IMR-90 (cell line): ENCODE results near the gene COL15A1. TPM values are rescaled to one million over a fixed set of nuclear protein-coding genes. Genes with fewer than 3 reads are reported as not detected.

Experiments used
- ATAC-seq: fragments of 200-7000 bp; cut with Tn5 transposase; 2 replicates; pipeline ENCODE4 v1.9.1; 2020; ENCODE audit warnings: low read depth, mild to moderate bottlenecking, moderate library complexity
- BruUV-seq: library from RNA; stranded (reverse); fragments of 400-500 nt; replicated peaks from 2 replicates; lab custom pipeline; 2021; lab: Mats Ljungman, UMichigan
- CTCF ChIA-PET: fragments of 300-600 bp; formaldehyde crosslinking; extraction: SDS; loops from one replicate; lab custom pipeline; 2021; ENCODE audit warnings: antibody characterized with exemption; lab: Yijun Ruan, JAX
- POLR2A ChIA-PET: fragments of 300-600 bp; sonication (Branson Sonifier 250); formaldehyde crosslinking; loops from one replicate; lab custom pipeline; 2022; ENCODE audit warnings: antibody characterized with exemption; ENCODE audit not compliant: unreplicated experiment; lab: Charles Lee
- DNase-seq: peaks from one replicate; pipeline ENCODE4 v3.0.0; 2013
- H2AFZ ChIP-seq: replicated peaks from 2 replicates; pipeline ENCODE3; 2013; ENCODE audit warnings: low read length, mild to moderate bottlenecking; ENCODE audit not compliant: poor library complexity
- H2AK5ac ChIP-seq: 2 replicates; pipeline ENCODE4 v1.6.1; 2013; ENCODE audit warnings: low read depth, low read length, inconsistent platforms
- H2AK9ac ChIP-seq: replicated peaks from 2 replicates; pipeline ENCODE3; 2013; ENCODE audit warnings: mild to moderate bottlenecking, low read depth, low read length, moderate library complexity; ENCODE audit not compliant: poor library complexity
- H2BK120ac ChIP-seq: 2 replicates; pipeline ENCODE4 v1.6.1; 2013; ENCODE audit warnings: low read depth, low read length, inconsistent platforms
- H2BK15ac ChIP-seq: 3 replicates; pipeline ENCODE4 v1.6.1; 2013; ENCODE audit warnings: low read depth, low read length, inconsistent platforms
- H2BK20ac ChIP-seq: 2 replicates; pipeline ENCODE4 v1.6.1; 2013; ENCODE audit warnings: low read depth, mild to moderate bottlenecking, inconsistent platforms, low read length, moderate library complexity
- H2BK5ac ChIP-seq: 2 replicates; pipeline ENCODE4 v1.6.1; 2013; ENCODE audit warnings: mild to moderate bottlenecking, low read depth, low read length, inconsistent platforms; ENCODE audit not compliant: poor library complexity, severe bottlenecking
- H3K14ac ChIP-seq: replicated peaks from 2 replicates; pipeline ENCODE4 v1.6.1; 2013; ENCODE audit warnings: low read depth, low read length, inconsistent platforms
- H3K18ac ChIP-seq: 2 replicates; pipeline ENCODE4 v1.6.1; 2013; ENCODE audit warnings: low read depth, low read length, control low read depth
- H3K23ac ChIP-seq: 2 replicates; pipeline ENCODE4 v1.6.1; 2013; ENCODE audit warnings: low read depth, low read length, inconsistent platforms
- H3K27ac ChIP-seq: 2 replicates; pipeline ENCODE4 v1.5.1; 2013; ENCODE audit warnings: mild to moderate bottlenecking, control low read depth, low read length; ENCODE audit not compliant: insufficient read depth
- H3K27me3 ChIP-seq: 2 replicates; pipeline ENCODE4 v1.6.1; 2013; ENCODE audit warnings: low read length; ENCODE audit not compliant: control insufficient read depth, insufficient read depth
- H3K36me3 ChIP-seq: 2 replicates; pipeline ENCODE4 v1.6.1; 2013; ENCODE audit warnings: low read length, mixed read lengths; ENCODE audit not compliant: control insufficient read depth, insufficient read depth
- H3K4ac ChIP-seq: 2 replicates; pipeline ENCODE4 v1.6.1; 2013; ENCODE audit warnings: low read depth, low read length, inconsistent platforms
- H3K4me1 ChIP-seq: 2 replicates; pipeline ENCODE4 v1.6.1; 2013; ENCODE audit warnings: low read length, mixed read lengths; ENCODE audit not compliant: control insufficient read depth, insufficient read depth
- H3K4me2 ChIP-seq: 2 replicates; pipeline ENCODE4 v1.6.1; 2013; ENCODE audit warnings: low read depth, mild to moderate bottlenecking, control low read depth, low read length, moderate library complexity
- H3K4me3 ChIP-seq: 2 replicates; pipeline ENCODE4 v1.5.1; 2013; ENCODE audit warnings: low read depth, mild to moderate bottlenecking, control low read depth, low read length, moderate library complexity; ENCODE audit not compliant: insufficient read depth
- H3K56ac ChIP-seq: 2 replicates; pipeline ENCODE4 v1.6.1; 2013; ENCODE audit warnings: low read length, inconsistent platforms; ENCODE audit not compliant: insufficient read depth; ENCODE audit errors: extremely low read depth
- H3K79me1 ChIP-seq, 2 experiments: 2 replicates each; pipeline ENCODE4 v1.6.1; 2013; ENCODE audit warnings: low read length in 2 of 2, inconsistent platforms in 1 of 2, low read depth in 1 of 2
- H3K9ac ChIP-seq: 2 replicates; pipeline ENCODE4 v1.6.1; 2013; ENCODE audit warnings: low read depth, low read length, control low read depth
- H3K9me1 ChIP-seq: 2 replicates; pipeline ENCODE4 v1.6.1; 2013; ENCODE audit warnings: low read length, inconsistent platforms; ENCODE audit not compliant: insufficient read depth
- H3K9me3 ChIP-seq: 2 replicates; pipeline ENCODE4 v1.6.1; 2013; ENCODE audit warnings: low read length; ENCODE audit not compliant: control insufficient read depth, insufficient read depth
- H4K20me1 ChIP-seq: 2 replicates; pipeline ENCODE4 v1.6.1; 2013; ENCODE audit warnings: low read length, inconsistent platforms; ENCODE audit not compliant: insufficient read depth
- H4K5ac ChIP-seq: 2 replicates; pipeline ENCODE4 v1.6.1; 2013; ENCODE audit warnings: mild to moderate bottlenecking, low read depth, low read length, control low read depth
- H4K8ac ChIP-seq, 2 experiments: 2 replicates each; pipeline ENCODE4 v1.6.1; 2013; ENCODE audit warnings: low read depth in 2 of 2, low read length in 2 of 2, control low read depth in 1 of 2, inconsistent platforms in 1 of 2
- H4K91ac ChIP-seq: 2 replicates; pipeline ENCODE4 v1.6.1; 2013; ENCODE audit warnings: low read depth, low read length, inconsistent platforms; ENCODE audit not compliant: insufficient read depth
- BHLHE40 ChIP-seq: fragments of 150-350 bp; IDR thresholded peaks from 2 replicates; pipeline ENCODE4 v1.6.1; 2016; ENCODE audit warnings: mild to moderate bottlenecking, low read depth, low read length
- CEBPB ChIP-seq: IDR thresholded peaks from 2 replicates; pipeline ENCODE4 v1.6.1; 2012; ENCODE audit warnings: low read depth, low read length, improper control_type of control experiment
- CHD1 ChIP-seq: IDR thresholded peaks from 2 replicates; pipeline ENCODE4 v1.6.1; 2012; ENCODE audit warnings: low read depth, low read length, improper control_type of control experiment
- FOS ChIP-seq: fragments of 150-350 bp; IDR thresholded peaks from 2 replicates; pipeline ENCODE4 v1.6.1; 2016; ENCODE audit warnings: low read depth, low read length
- NFE2L2 ChIP-seq: fragments of 150-350 bp; IDR thresholded peaks from 2 replicates; pipeline ENCODE4 v1.6.1; 2016; ENCODE audit warnings: low read depth, mild to moderate bottlenecking, low read length
- RAD21 ChIP-seq: IDR thresholded peaks from 2 replicates; pipeline ENCODE4 v1.6.1; 2012; ENCODE audit warnings: low read length, improper control_type of control experiment
- RCOR1 ChIP-seq: IDR thresholded peaks from 2 replicates; pipeline ENCODE4 v1.6.1; 2012; ENCODE audit warnings: mild to moderate bottlenecking, low read length, improper control_type of control experiment; ENCODE audit not compliant: insufficient replicate concordance
- SMC3 ChIP-seq: fragments of 150-350 bp; IDR thresholded peaks from 2 replicates; pipeline ENCODE4 v1.6.1; 2016; ENCODE audit warnings: low read depth, mild to moderate bottlenecking, antibody characterized with exemption, low read length, moderate library complexity
- USF2 ChIP-seq: fragments of 150-350 bp; IDR thresholded peaks from 2 replicates; pipeline ENCODE4 v1.6.1; 2017; ENCODE audit warnings: mild to moderate bottlenecking, antibody characterized with exemption, low read length, low read depth
- WGBS, 2 experiments: methylation state at CpG; one replicate each; pipeline versions ENCODE4 v1.1.5 to v1.1.7; 2013; ENCODE audit warnings: missing lambda C conversion rate in 2 of 2; ENCODE audit not compliant: insufficient read length in 1 of 2; ENCODE audit errors: extremely low coverage in 2 of 2; 5-methylcytosine and 5-hydroxymethylcytosine counted together
- dilution Hi-C: fragments of 300-500 bp; cut with HindIII; formaldehyde crosslinking; loops from one replicate; pipeline ENCODE4 v1.14.3; 2018; ENCODE audit warnings: low sequenced_read_pairs; ENCODE audit not compliant: unreplicated experiment
- in situ Hi-C: fragments of 300-500 bp; cut with MboI; formaldehyde crosslinking; loops from 3 replicates; pipeline ENCODE4 v1.14.3; 2019; ENCODE audit warnings: low sequenced_read_pairs, inconsistent platforms, mixed read lengths
- intact Hi-C: fragments of 100-400 bp; cut with micrococcal nuclease; formaldehyde crosslinking; loops from 2 replicates; pipeline ENCODE4 v1.10.0; 2022
- polyA plus RNA-seq, 3 experiments: library from polyadenylated mRNA; depleted of rRNA; stranded (reverse); fragments of >200 nt; gene quantifications; 2 replicates each; pipeline ENCODE4 v1.2.3, GENCODE V29; 2012; ENCODE audit warnings: low replicate concordance in 1 of 3
- total RNA-seq: library from RNA; depleted of rRNA; stranded (reverse); fragments of >200 nt; gene quantifications from 2 replicates; pipeline ENCODE4 v1.2.3, GENCODE V29; 2012
- TF ChIP-seq, protein P1 (sequence below): conservative IDR thresholded peaks from 2 replicates; pipeline ENCODE4 v1.5.1; 2012; ENCODE audit warnings: mild to moderate bottlenecking, low read depth, low read length, improper control_type of control experiment
- TF ChIP-seq, protein P2 (sequence below): fragments of 150-350 bp; IDR thresholded peaks from 2 replicates; pipeline ENCODE4 v1.6.1; 2016; ENCODE audit warnings: low read depth, mild to moderate bottlenecking, low read length, moderate library complexity, borderline replicate concordance

The COL15A1 gene
- total and polyA plus RNA-seq, 2 of the 4 experiments (the other 2 are of a cell fraction) = 2.2 to 3.7 TPM

GRCh38 chr9:98941946-98942523 is 1.7 kb upstream of the COL15A1 start:
- no peak overlapping the region for H4K5ac ChIP-seq
- H3K27me3 ChIP-seq = peaks cover 37% of the 10 kb centered on the region
- H3K9me1 ChIP-seq = peaks cover 5% of the 10 kb centered on the region; the same call in 1 of the 2 replicates
- no peak overlapping the region for H3K4ac ChIP-seq
- H3K56ac ChIP-seq = no peak overlapping the region
- no peak overlapping the region for H2AK5ac ChIP-seq
- no peak overlapping the region for H2BK120ac ChIP-seq
- H2AFZ ChIP-seq = no peak overlapping the region
- no peak overlapping the region for H2BK15ac ChIP-seq
- H4K91ac ChIP-seq = no peak overlapping the region
- no peak overlapping the region for H3K14ac ChIP-seq
- dilution Hi-C loops (no loop called here), intact Hi-C loops (no loop called here), in situ Hi-C loops (no loop called here)
- 89% methylated on average over 3 of the region's 8 CpGs; no CpG with 5 or more reads in 1 of the 2 experiments for WGBS, 2 experiments
- TF ChIP-seq NFE2L2 (no peak), CHD1 (no peak), USF2 (no peak), SMC3 (no peak), RCOR1 (no peak), FOS (no peak), BHLHE40 (no peak), CEBPB (no peak), RAD21 (no peak)
- TF ChIP-seq, protein P1, sequence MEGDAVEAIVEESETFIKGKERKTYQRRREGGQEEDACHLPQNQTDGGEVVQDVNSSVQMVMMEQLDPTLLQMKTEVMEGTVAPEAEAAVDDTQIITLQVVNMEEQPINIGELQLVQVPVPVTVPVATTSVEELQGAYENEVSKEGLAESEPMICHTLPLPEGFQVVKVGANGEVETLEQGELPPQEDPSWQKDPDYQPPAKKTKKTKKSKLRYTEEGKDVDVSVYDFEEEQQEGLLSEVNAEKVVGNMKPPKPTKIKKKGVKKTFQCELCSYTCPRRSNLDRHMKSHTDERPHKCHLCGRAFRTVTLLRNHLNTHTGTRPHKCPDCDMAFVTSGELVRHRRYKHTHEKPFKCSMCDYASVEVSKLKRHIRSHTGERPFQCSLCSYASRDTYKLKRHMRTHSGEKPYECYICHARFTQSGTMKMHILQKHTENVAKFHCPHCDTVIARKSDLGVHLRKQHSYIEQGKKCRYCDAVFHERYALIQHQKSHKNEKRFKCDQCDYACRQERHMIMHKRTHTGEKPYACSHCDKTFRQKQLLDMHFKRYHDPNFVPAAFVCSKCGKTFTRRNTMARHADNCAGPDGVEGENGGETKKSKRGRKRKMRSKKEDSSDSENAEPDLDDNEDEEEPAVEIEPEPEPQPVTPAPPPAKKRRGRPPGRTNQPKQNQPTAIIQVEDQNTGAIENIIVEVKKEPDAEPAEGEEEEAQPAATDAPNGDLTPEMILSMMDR = no peak
- TF ChIP-seq, protein P2, sequence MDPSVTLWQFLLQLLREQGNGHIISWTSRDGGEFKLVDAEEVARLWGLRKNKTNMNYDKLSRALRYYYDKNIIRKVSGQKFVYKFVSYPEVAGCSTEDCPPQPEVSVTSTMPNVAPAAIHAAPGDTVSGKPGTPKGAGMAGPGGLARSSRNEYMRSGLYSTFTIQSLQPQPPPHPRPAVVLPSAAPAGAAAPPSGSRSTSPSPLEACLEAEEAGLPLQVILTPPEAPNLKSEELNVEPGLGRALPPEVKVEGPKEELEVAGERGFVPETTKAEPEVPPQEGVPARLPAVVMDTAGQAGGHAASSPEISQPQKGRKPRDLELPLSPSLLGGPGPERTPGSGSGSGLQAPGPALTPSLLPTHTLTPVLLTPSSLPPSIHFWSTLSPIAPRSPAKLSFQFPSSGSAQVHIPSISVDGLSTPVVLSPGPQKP = no peak
- DNase-seq = no peak
- peaks cover 3% of the 10 kb centered on the region; the same call in 1 of the 2 replicates for H3K4me1 ChIP-seq
- no peak overlapping the region for H4K8ac ChIP-seq
- H3K4me2 ChIP-seq = no peak overlapping the region
- H3K36me3 ChIP-seq = peaks cover 5% of the 10 kb centered on the region; the same call in 1 of the 2 replicates
- H3K9ac ChIP-seq = no peak overlapping the region
- H3K4me3 ChIP-seq = no peak overlapping the region
- no peaks in the 10 kb centered on the region for H3K9me3 ChIP-seq
- ChIA-PET CTCF (no interaction called here), POLR2A (no interaction called here)
- no peak overlapping the region for H2AK9ac ChIP-seq
- no peak overlapping the region for H3K23ac ChIP-seq
- ATAC-seq = no peak
- H3K79me1 ChIP-seq = peaks cover 6 to 20% of the 10 kb centered on the region in 2 experiments; a peak in 2 of 4 replicates
- no peak overlapping the region for H3K27ac ChIP-seq
- no peak overlapping the region for H3K18ac ChIP-seq
- no peak overlapping the region for H2BK5ac ChIP-seq
- BruUV-seq = no TSS peak
- H2BK20ac ChIP-seq = no peak overlapping the region
- H4K20me1 ChIP-seq = no peaks in the 10 kb centered on the region
